Breast epithelium (tissue), 4 donors: ENCODE data around the gene PTPRO. TPM values are rescaled to one million over a fixed set of nuclear protein-coding genes. Genes with fewer than 3 reads are reported as not detected.

Experiments used
- DNase-seq, 2 donors: peaks; one replicate each; pipeline ENCODE4 v3.0.0-alpha.2; 2019; ENCODE audit warnings: low spot score in 2 of 2
- H3K27ac ChIP-seq, 2 donors: fragments of 200-600 bp; sonication (generic) in 1 of 2; one replicate each; pipeline ENCODE4 v1.5.1; 2016 to 2019; ENCODE audit warnings: mild to moderate bottlenecking in 1 of 2
- H3K27me3 ChIP-seq, 2 donors: fragments of 200-600 bp; sonication (generic) in 1 of 2; one replicate each; pipeline versions ENCODE4 v1.5.1 to v1.6.0; 2017 to 2019; ENCODE audit warnings: control low read depth in 1 of 2, mild to moderate bottlenecking in 1 of 2
- H3K36me3 ChIP-seq: fragments of 200-600 bp; one replicate; pipeline ENCODE4 v1.5.1; 2019
- H3K4me1 ChIP-seq, 2 donors: fragments of 200-600 bp; sonication (generic); one replicate each; pipeline ENCODE4 v1.5.1; 2016 to 2019; ENCODE audit warnings: control low read depth in 1 of 2
- H3K4me3 ChIP-seq, 3 donors: fragments of 200-600 bp; sonication (generic); 1 replicate in 2 of 3; 2 replicates in 1 of 3; pipeline ENCODE4 v1.5.1; 2016 to 2019; ENCODE audit warnings: mild to moderate bottlenecking in 3 of 3, moderate library complexity in 2 of 3
- H3K9me3 ChIP-seq, 2 donors: fragments of 200-600 bp; sonication (generic) in 1 of 2; one replicate each; pipeline ENCODE4 v1.5.1; 2016 to 2019; ENCODE audit warnings: control low read depth in 1 of 2
- POLR2A ChIP-seq: fragments of 450-650 bp; IDR thresholded peaks from one replicate; pipeline ENCODE4 v1.6.1; 2016; ENCODE audit warnings: antibody characterized with exemption, mild to moderate bottlenecking, moderate library complexity
- POLR2AphosphoS5 ChIP-seq, 3 donors: sonication (generic); formaldehyde crosslinking; IDR thresholded peaks; one replicate each; pipeline ENCODE4 v1.6.1; 2017; ENCODE audit warnings: antibody characterized with exemption in 3 of 3
- intact Hi-C: fragments of 100-400 bp; cut with DNase I; formaldehyde crosslinking; loops from one replicate; pipeline ENCODE4 v1.15.1; 2023; ENCODE audit warnings: low total_unique reads
- total RNA-seq, 3 donors: library from RNA; depleted of rRNA; stranded (reverse); fragments of >200 nt; gene quantifications; one replicate each; pipeline ENCODE4 v1.1.0, GENCODE V29; 2016
- TF ChIP-seq, protein P1 (sequence below), 3 donors: fragments of 450-650 bp; IDR thresholded peaks; one replicate each; pipeline ENCODE4 v1.5.1; 2016 to 2017; ENCODE audit warnings: antibody characterized with exemption in 3 of 3, mild to moderate bottlenecking in 3 of 3, moderate library complexity in 3 of 3

Gene PTPRO
- total RNA-seq, 3 donors from 2014 or later = 1.3 to 5.3 (median 2.5) TPM

DNA sequence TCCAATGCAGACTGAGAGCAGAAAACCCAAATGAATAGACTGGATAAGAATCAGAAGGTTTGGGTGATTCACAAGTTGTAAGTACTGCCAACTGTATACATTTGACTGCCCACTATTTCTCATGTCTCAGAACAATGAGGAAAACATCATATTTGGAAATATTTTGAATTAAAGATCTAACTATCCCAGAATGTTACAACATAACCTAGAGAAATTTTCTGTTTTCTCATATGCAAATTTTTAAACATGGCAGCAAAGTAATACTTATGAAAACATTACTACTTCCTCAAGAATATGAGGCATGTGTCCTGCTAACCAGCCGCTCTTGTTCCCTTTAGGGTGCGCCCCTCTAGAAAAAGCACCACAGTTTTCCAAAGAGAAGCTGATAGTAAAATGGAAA, 179.9 kb downstream of the PTPRO start:
- Histone ChIP-seq H3K36me3 (no peaks in the 10 kb centered on the region), H3K4me1 (no peaks in the 10 kb centered on the region), H3K9me3 (no peaks in the 10 kb centered on the region), H3K27ac (no peak overlapping the region), H3K4me3 (no peak overlapping the region), H3K27me3 (no peaks in the 10 kb centered on the region)
- intact Hi-C loops = no loop called here
- TF ChIP-seq POLR2AphosphoS5 (IDR thresholded peaks at IDR 0.05) = no peak
- TF ChIP-seq, protein P1, sequence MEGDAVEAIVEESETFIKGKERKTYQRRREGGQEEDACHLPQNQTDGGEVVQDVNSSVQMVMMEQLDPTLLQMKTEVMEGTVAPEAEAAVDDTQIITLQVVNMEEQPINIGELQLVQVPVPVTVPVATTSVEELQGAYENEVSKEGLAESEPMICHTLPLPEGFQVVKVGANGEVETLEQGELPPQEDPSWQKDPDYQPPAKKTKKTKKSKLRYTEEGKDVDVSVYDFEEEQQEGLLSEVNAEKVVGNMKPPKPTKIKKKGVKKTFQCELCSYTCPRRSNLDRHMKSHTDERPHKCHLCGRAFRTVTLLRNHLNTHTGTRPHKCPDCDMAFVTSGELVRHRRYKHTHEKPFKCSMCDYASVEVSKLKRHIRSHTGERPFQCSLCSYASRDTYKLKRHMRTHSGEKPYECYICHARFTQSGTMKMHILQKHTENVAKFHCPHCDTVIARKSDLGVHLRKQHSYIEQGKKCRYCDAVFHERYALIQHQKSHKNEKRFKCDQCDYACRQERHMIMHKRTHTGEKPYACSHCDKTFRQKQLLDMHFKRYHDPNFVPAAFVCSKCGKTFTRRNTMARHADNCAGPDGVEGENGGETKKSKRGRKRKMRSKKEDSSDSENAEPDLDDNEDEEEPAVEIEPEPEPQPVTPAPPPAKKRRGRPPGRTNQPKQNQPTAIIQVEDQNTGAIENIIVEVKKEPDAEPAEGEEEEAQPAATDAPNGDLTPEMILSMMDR (IDR thresholded peaks at IDR 0.05) = no peak
- TF ChIP-seq POLR2A = no peak
- no peak for DNase-seq

DNA sequence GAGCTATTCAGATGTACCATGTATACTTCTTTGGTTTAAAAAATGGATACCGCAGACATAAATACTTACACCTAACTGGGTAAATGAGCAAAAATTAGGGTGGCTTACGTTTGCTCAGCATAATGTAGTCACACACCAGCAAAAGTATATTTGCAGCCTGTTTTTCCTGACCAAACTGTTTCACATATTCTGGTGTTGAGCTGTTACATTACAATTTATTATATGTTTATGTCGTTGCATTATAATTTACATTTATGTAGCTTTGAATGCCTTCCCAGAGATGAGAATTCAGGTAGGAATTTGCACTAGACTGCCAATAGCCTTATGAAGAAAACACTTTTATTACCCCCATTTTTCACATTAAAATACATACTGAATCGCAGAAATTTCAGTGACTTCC, 183.3 kb downstream of the PTPRO start:
- TF ChIP-seq, protein P1 (IDR thresholded peaks at IDR 0.05) = no peak
- no peak for TF ChIP-seq POLR2AphosphoS5 (IDR thresholded peaks at IDR 0.05)
- no peak for TF ChIP-seq POLR2A
- H3K9me3 ChIP-seq = no peaks in the 10 kb centered on the region
- H3K4me1 ChIP-seq = no peaks in the 10 kb centered on the region
- intact Hi-C loops = no loop called here
- H3K36me3 ChIP-seq = no peaks in the 10 kb centered on the region
- no peak for DNase-seq
- H3K27me3 ChIP-seq = no peaks in the 10 kb centered on the region
- H3K27ac ChIP-seq = no peak overlapping the region
- H3K4me3 ChIP-seq = no peak overlapping the region

DNA sequence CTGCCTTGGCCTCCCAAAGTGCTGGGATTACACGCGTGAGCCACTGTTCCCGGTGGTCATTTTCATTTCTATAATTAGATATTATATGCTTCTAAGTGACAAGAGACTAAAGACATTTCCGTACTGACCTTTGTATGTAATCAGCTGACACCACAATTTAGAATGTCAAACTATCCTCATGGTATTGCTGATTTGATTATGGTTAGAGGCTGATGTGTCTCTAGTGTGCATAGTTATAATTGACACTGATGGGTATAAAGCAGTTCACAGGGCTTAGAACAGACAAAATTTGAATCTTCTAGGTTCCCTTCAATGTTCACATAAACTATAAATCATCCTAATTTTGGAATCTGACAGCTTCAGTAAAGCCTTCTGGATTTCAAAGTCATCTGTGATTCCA, 192.7 kb downstream of the PTPRO start:
- Histone ChIP-seq H3K4me1 (no peaks in the 10 kb centered on the region), H3K4me3 (no peak overlapping the region), H3K9me3 (no peaks in the 10 kb centered on the region), H3K36me3 (no peaks in the 10 kb centered on the region), H3K27me3 (no peaks in the 10 kb centered on the region), H3K27ac (no peak overlapping the region)
- DNase-seq = no peak
- intact Hi-C loops = no loop called here
- TF ChIP-seq POLR2AphosphoS5 (IDR thresholded peaks at IDR 0.05) = no peak
- TF ChIP-seq POLR2A = no peak
- TF ChIP-seq, protein P1 (IDR thresholded peaks at IDR 0.05) = no peak

DNA sequence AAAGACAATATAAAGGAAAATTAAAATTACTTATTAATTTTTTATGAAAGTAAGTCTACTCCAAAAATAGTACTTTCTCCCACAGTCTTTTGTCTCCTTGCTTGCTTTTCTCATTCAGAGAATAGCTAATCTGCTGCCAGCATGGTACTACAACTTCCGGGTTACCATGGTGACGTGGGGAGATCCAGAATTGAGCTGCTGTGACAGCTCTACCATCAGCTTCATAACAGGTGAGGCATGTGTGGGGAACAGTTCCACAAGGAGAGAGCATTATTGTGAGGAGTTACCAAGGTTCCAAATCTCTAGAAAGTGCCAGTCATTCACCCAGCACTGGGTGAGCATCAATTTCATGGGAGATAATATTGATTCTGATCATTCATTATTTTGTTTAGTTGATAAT, 197.8 kb downstream of the PTPRO start:
- TF ChIP-seq, protein P1 (IDR thresholded peaks at IDR 0.05) = no peak
- no peak for TF ChIP-seq POLR2A
- TF ChIP-seq POLR2AphosphoS5 (IDR thresholded peaks at IDR 0.05) = no peak
- Histone ChIP-seq H3K27me3 (no peaks in the 10 kb centered on the region), H3K4me1 (no peaks in the 10 kb centered on the region), H3K4me3 (no peak overlapping the region), H3K36me3 (no peaks in the 10 kb centered on the region), H3K27ac (no peak overlapping the region), H3K9me3 (no peaks in the 10 kb centered on the region)
- no peak for DNase-seq
- intact Hi-C loops = no loop called here

DNA sequence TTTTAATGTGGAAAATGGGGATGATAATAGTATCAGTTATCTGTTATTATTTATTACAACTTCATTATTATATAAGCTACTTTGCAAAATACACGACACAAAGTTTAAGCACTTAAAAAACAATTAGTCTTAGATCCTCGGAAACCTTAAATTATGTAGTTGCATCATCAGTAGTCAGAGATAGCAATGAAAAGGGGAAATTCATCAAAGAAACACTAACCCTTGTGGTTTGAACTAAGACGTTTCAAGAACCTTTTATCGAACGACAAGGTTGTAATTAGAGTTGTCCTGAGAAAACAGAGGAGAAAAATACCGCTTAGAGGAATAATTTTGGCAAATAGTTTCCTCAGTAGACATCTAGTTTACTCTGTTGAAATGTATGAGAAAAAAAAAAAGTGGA, 198.5 kb downstream of the PTPRO start:
- Histone ChIP-seq H3K36me3 (no peaks in the 10 kb centered on the region), H3K4me3 (no peak overlapping the region), H3K27me3 (no peaks in the 10 kb centered on the region), H3K27ac (no peak overlapping the region), H3K4me1 (no peaks in the 10 kb centered on the region), H3K9me3 (no peaks in the 10 kb centered on the region)
- TF ChIP-seq POLR2AphosphoS5 (IDR thresholded peaks at IDR 0.05) (no peak), POLR2A (no peak)
- TF ChIP-seq, protein P1 (IDR thresholded peaks at IDR 0.05) = no peak
- DNase-seq = no peak
- intact Hi-C loops = no loop called here
